ENCODE data around the gene GAMT.
"Not testable (repeated sequence)": the region's sequence is repeated elsewhere in the genome, so short reads cannot be mapped to it uniquely, and the experiment has no call there.

Gene GAMT

DNA sequence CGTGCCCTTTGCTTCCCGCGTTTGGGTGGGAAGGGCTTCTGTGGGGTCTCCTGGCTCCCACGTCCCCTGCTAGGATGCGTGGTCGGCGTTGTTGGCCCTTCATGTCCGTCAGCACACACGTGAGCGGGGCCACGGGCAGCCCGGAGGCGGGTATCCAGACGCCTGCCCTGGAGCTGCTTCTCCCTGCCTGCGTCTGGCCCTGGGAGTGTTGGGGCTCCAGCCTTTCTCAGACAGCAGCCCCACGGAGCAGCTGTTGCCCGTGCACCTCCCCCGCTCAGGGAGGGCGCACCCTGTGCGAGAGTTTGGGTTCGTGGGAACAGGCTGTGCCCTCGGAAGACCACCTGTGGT lies 20.6 kb upstream of the GAMT start:
- peaks cover 99% of the 10 kb centered on the region for H3K36me3 ChIP-seq (ENCODE audit: insufficient read depth, low read length)
- TF ChIP-seq, protein P1, sequence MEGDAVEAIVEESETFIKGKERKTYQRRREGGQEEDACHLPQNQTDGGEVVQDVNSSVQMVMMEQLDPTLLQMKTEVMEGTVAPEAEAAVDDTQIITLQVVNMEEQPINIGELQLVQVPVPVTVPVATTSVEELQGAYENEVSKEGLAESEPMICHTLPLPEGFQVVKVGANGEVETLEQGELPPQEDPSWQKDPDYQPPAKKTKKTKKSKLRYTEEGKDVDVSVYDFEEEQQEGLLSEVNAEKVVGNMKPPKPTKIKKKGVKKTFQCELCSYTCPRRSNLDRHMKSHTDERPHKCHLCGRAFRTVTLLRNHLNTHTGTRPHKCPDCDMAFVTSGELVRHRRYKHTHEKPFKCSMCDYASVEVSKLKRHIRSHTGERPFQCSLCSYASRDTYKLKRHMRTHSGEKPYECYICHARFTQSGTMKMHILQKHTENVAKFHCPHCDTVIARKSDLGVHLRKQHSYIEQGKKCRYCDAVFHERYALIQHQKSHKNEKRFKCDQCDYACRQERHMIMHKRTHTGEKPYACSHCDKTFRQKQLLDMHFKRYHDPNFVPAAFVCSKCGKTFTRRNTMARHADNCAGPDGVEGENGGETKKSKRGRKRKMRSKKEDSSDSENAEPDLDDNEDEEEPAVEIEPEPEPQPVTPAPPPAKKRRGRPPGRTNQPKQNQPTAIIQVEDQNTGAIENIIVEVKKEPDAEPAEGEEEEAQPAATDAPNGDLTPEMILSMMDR (IDR thresholded peaks at IDR 0.05; ENCODE audit: borderline replicate concordance, extremely low read depth, low read length, poor library complexity, severe bottlenecking), result no peak
- TF ChIP-seq EZH2 (IDR thresholded peaks at IDR 0.05; ENCODE audit: borderline replicate concordance, low read depth, low read length, severe bottlenecking), result no peak
- no peak overlapping the region for H3K27ac ChIP-seq (ENCODE audit: low read length)
- H3K9ac ChIP-seq (ENCODE audit: low read depth, low read length), result no peak overlapping the region
- no peaks in the 10 kb centered on the region for H3K4me1 ChIP-seq (ENCODE audit: insufficient read depth, low read length)
- H2AFZ ChIP-seq (ENCODE audit: low read depth, low read length), result no peak overlapping the region
- no peak; the same call in 2 of the 3 replicates for ATAC-seq (ENCODE audit: insufficient read depth, low read depth)
- H3K9me3 ChIP-seq (ENCODE audit: insufficient read depth, low read length, severe bottlenecking), result no peaks in the 10 kb centered on the region
- H3K4me3 ChIP-seq (ENCODE audit: low read depth in 1 of 2, low read length in 2 of 2), result no peak overlapping the region
- peaks cover 97% of the 10 kb centered on the region for H3K79me2 ChIP-seq (ENCODE audit: insufficient read depth, low read length)
- DNase-seq, result no peak
- no peak overlapping the region for H3K4me2 ChIP-seq (ENCODE audit: insufficient read depth, low read length)
- H3K27me3 ChIP-seq (ENCODE audit: insufficient read depth, low read length, poor library complexity), result no peaks in the 10 kb centered on the region
- peaks cover 97% of the 10 kb centered on the region for H4K20me1 ChIP-seq (ENCODE audit: insufficient read depth, low read length)

DNA sequence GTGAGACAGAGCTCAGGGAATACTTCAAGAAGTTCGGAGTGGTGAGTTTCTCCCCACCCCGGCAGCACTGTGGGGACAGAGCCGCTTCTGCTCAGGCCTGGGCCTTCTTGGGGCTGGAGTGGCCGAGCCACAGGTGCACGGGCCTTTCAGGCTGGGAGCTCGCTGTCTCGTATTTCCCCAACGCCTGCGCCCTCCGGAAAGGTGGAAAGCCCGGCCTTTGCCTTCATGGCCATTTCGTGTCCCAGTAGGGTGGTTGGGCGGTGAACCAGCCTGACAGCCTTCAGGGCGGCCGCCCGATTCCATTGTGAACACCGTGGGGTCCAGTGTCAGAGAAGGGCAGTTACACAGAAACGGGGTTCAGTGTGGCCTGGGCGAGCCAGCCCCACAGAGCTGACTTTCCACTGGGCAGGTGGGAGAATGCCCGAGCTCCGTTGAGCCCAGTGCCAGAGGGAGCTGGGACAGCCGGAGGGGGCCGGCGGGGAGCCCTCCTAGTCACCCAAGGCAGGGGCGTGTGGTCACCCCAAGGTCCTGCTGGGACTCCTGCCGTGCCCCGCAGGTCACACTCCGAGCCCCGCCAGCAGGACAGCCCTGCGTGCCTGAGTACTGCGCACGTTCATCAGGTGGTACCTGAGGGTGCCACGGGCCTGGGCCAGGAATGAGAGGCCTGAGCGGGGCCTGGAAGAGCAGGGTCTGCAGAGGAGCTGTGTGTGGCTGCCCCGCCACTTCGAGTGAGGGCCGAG lies 20.0 kb upstream of the GAMT start:
- TF ChIP-seq EZH2 (IDR thresholded peaks at IDR 0.05; ENCODE audit: borderline replicate concordance, low read depth, low read length, severe bottlenecking), result no peak
- TF ChIP-seq, protein P1 (IDR thresholded peaks at IDR 0.05; ENCODE audit: borderline replicate concordance, extremely low read depth, low read length, poor library complexity, severe bottlenecking), result no peak
- H3K4me1 ChIP-seq (ENCODE audit: insufficient read depth, low read length), result no peaks in the 10 kb centered on the region
- no peak overlapping the region for H3K9ac ChIP-seq (ENCODE audit: low read depth, low read length)
- no peak overlapping the region for H3K4me3 ChIP-seq (ENCODE audit: low read depth in 1 of 2, low read length in 2 of 2)
- peaks cover 99% of the 10 kb centered on the region for H3K36me3 ChIP-seq (ENCODE audit: insufficient read depth, low read length)
- peaks cover 97% of the 10 kb centered on the region for H3K79me2 ChIP-seq (ENCODE audit: insufficient read depth, low read length)
- no peaks in the 10 kb centered on the region for H3K27me3 ChIP-seq (ENCODE audit: insufficient read depth, low read length, poor library complexity)
- H2AFZ ChIP-seq (ENCODE audit: low read depth, low read length), result no peak overlapping the region
- H3K27ac ChIP-seq (ENCODE audit: low read length), result no peak overlapping the region
- no peak for DNase-seq
- no peaks in the 10 kb centered on the region for H3K9me3 ChIP-seq (ENCODE audit: insufficient read depth, low read length, severe bottlenecking)
- H3K4me2 ChIP-seq (ENCODE audit: insufficient read depth, low read length), result no peak overlapping the region
- ATAC-seq (ENCODE audit: insufficient read depth, low read depth), result no peak
- peaks cover 97% of the 10 kb centered on the region for H4K20me1 ChIP-seq (ENCODE audit: insufficient read depth, low read length)

GRCh38 chr19:1420590-1420989 lies 19.2 kb upstream of the GAMT start:
- Histone ChIP-seq H3K4me3 (ENCODE audit: low read depth in 1 of 2, low read length in 2 of 2) (no peak overlapping the region), H3K4me2 (ENCODE audit: insufficient read depth, low read length) (no peak overlapping the region), H3K9me3 (ENCODE audit: insufficient read depth, low read length, severe bottlenecking) (no peaks in the 10 kb centered on the region), H3K9ac (ENCODE audit: low read depth, low read length) (no peak overlapping the region), H3K27me3 (ENCODE audit: insufficient read depth, low read length, poor library complexity) (no peaks in the 10 kb centered on the region), H3K4me1 (ENCODE audit: insufficient read depth, low read length) (no peaks in the 10 kb centered on the region; the same call in 1 of the 2 replicates), H2AFZ (ENCODE audit: low read depth, low read length) (no peak overlapping the region), H4K20me1 (ENCODE audit: insufficient read depth, low read length) (peaks cover 97% of the 10 kb centered on the region), H3K27ac (ENCODE audit: low read length) (no peak overlapping the region), H3K36me3 (ENCODE audit: insufficient read depth, low read length) (peaks cover 99% of the 10 kb centered on the region), H3K79me2 (ENCODE audit: insufficient read depth, low read length) (peaks cover 98% of the 10 kb centered on the region)
- ATAC-seq (ENCODE audit: insufficient read depth, low read depth) (no peak), DNase-seq (no peak)
- TF ChIP-seq, protein P1 (IDR thresholded peaks at IDR 0.05; ENCODE audit: borderline replicate concordance, extremely low read depth, low read length, poor library complexity, severe bottlenecking), result no peak
- TF ChIP-seq EZH2 (IDR thresholded peaks at IDR 0.05; ENCODE audit: borderline replicate concordance, low read depth, low read length, severe bottlenecking), result no peak

DNA sequence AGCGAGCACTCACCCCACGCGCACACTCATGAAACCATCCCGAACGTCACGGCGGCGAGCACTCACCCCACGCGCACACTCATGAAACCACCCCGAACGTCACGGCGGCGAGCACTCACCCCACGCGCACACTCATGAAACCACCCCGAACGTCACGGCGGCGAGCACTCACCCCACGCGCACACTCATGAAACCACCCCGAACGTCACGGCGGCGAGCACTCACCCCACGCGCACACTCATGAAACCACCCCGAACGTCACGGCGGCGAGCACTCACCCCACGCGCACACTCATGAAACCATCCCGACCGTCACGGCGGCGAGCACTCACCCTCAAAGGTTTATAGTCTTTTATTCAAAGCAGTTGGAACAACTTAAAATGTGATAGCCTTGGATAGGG lies 18.7 kb upstream of the GAMT start:
- Histone ChIP-seq H3K79me2 (ENCODE audit: insufficient read depth, low read length) (peaks cover 98% of the 10 kb centered on the region), H3K36me3 (ENCODE audit: insufficient read depth, low read length) (peaks cover 99% of the 10 kb centered on the region), H4K20me1 (ENCODE audit: insufficient read depth, low read length) (peaks cover 97% of the 10 kb centered on the region)
- H3K27ac ChIP-seq (ENCODE audit: low read length); H3K9ac ChIP-seq (ENCODE audit: low read depth, low read length); H3K27me3 ChIP-seq (ENCODE audit: insufficient read depth, low read length, poor library complexity); H3K4me2 ChIP-seq (ENCODE audit: insufficient read depth, low read length); H3K9me3 ChIP-seq (ENCODE audit: insufficient read depth, low read length, severe bottlenecking); DNase-seq; H3K4me3 ChIP-seq (ENCODE audit: low read depth in 1 of 2, low read length in 2 of 2); H3K4me1 ChIP-seq (ENCODE audit: insufficient read depth, low read length); H2AFZ ChIP-seq (ENCODE audit: low read depth, low read length); ATAC-seq (ENCODE audit: insufficient read depth, low read depth): not testable (repeated sequence)
